Natural killer cell treated with Interleukin-12 subunit alpha and Interleukin-12 subunit beta and Interleukin-15 and Interleukin-18, amount 100 ng/mL, for 72 hours (primary cell): ENCODE results near the gene PIGP. TPM values are rescaled to one million over a fixed set of nuclear protein-coding genes. Genes with fewer than 3 reads are reported as not detected.
"Not testable (repeated sequence)": the region's sequence is repeated elsewhere in the genome, so short reads cannot be mapped to it uniquely, and the experiment has no call there.

ENCODE experiments used
- ATAC-seq, 2 donors: fragments of 150-1000 bp; cut with Tn5 transposase in 1 of 2; sonication (Bioruptor Pico), chemical (Tn5 transposase) in 1 of 2; 2 replicates each; pipeline ENCODE4 v1.10.0; 2021
- DNase-seq: peaks from one replicate; pipeline ENCODE4 v3.0.0; 2022; ENCODE audit warnings: low spot score
- H3K27ac Mint-ChIP-seq, 2 donors: 1 replicate in 1 of 2; 2 replicates in 1 of 2; pipeline ENCODE4 v1.8.0; 2022; ENCODE audit warnings: mixed read lengths in 2 of 2, mild to moderate bottlenecking in 1 of 2, moderate library complexity in 1 of 2
- H3K27me3 Mint-ChIP-seq, 2 donors: 1 replicate in 1 of 2; 2 replicates in 1 of 2; pipeline ENCODE4 v1.8.0; 2022; ENCODE audit warnings: mixed read lengths in 2 of 2
- H3K36me3 Mint-ChIP-seq: one replicate; pipeline ENCODE4 v1.8.0; 2022; ENCODE audit warnings: mixed read lengths
- H3K4me1 Mint-ChIP-seq, 2 donors: 1 replicate in 1 of 2; 2 replicates in 1 of 2; pipeline ENCODE4 v1.8.0; 2022; ENCODE audit warnings: low read depth in 2 of 2, mixed read lengths in 2 of 2, mild to moderate bottlenecking in 1 of 2
- H3K4me3 Mint-ChIP-seq: one replicate; pipeline ENCODE4 v1.8.0; 2022; ENCODE audit warnings: mixed read lengths
- H3K9me3 Mint-ChIP-seq: 2 replicates; pipeline ENCODE4 v1.8.0; 2022; ENCODE audit warnings: mixed read lengths
- total RNA-seq, 2 donors: library from RNA; stranded (reverse); gene quantifications; one replicate each; pipeline ENCODE4 v1.2.3, GENCODE V29; 2022

PIGP gene
- 10 to 100 TPM; 11.2 to 15.9 TPM for total RNA-seq

GRCh38 chr21:37072988-37073416 is at the start of gene PIGP, which contains the start of gene TTC3:
PIGP (minus strand) TSS chr21:37073071; CDS start chr21:37072515, 556 bp downstream.
TTC3 (plus strand) TSS chr21:37073254; CDS start chr21:37087258, 14,004 bp downstream.
- peak; percentile 98 for DNase-seq
- H3K9me3 Mint-ChIP-seq: no peaks in the 10 kb centered on the region
- H3K36me3 Mint-ChIP-seq: peaks cover 11% of the 10 kb centered on the region
- peaks cover 32 to 42% of the 10 kb centered on the region in 2 donors for H3K4me1 Mint-ChIP-seq
- peak; percentile 85 to 90 for ATAC-seq
- peak within 1 kb of the TSS; percentile 99 for H3K4me3 Mint-ChIP-seq
- H3K27me3 Mint-ChIP-seq: no peaks in the 10 kb centered on the region
- peak within 1 kb of the TSS; percentile 78 to 85 for H3K27ac Mint-ChIP-seq

GRCh38 chr21:37119421-37120218 is 46.7 kb upstream of the PIGP start:
- H3K4me3 Mint-ChIP-seq: peak overlapping the region; percentile 23
- DNase-seq: no peak
- H3K27me3 Mint-ChIP-seq: no peaks in the 10 kb centered on the region
- H3K36me3 Mint-ChIP-seq: peaks cover 7% of the 10 kb centered on the region
- no peaks in the 10 kb centered on the region for H3K9me3 Mint-ChIP-seq
- no peak for ATAC-seq
- H3K27ac Mint-ChIP-seq: peak overlapping the region; percentile 30 to 67
- H3K4me1 Mint-ChIP-seq: peaks cover 9 to 21% of the 10 kb centered on the region in 2 donors

GRCh38 chr21:37118187-37118826 is 45.4 kb upstream of the PIGP start:
- H3K27me3 Mint-ChIP-seq: no peaks in the 10 kb centered on the region
- H3K36me3 Mint-ChIP-seq: peaks cover 7% of the 10 kb centered on the region
- H3K27ac Mint-ChIP-seq: no peak overlapping the region
- no peaks in the 10 kb centered on the region for H3K9me3 Mint-ChIP-seq
- peaks cover 9 to 21% of the 10 kb centered on the region in 2 donors for H3K4me1 Mint-ChIP-seq
- no peak for DNase-seq
- ATAC-seq: no peak
- no peak overlapping the region for H3K4me3 Mint-ChIP-seq

- Mint-ChIP-seq H3K4me1 (peaks cover 9 to 21% of the 10 kb centered on the region in 2 donors), H3K27ac (no peak overlapping the region), H3K27me3 (no peaks in the 10 kb centered on the region), H3K36me3 (peaks cover 7% of the 10 kb centered on the region), H3K4me3 (no peak overlapping the region), H3K9me3 (peaks cover under 1% of the 10 kb centered on the region)
- ATAC-seq (no peak), DNase-seq (no peak)
Observed at GRCh38 chr21:37117204-37117603, 44.3 kb upstream of the PIGP start.

GRCh38 chr21:37116459-37116858 is 43.6 kb upstream of the PIGP start:
- H3K9me3 Mint-ChIP-seq: not testable (repeated sequence)

GRCh38 chr21:37114301-37114700 is 41.4 kb upstream of the PIGP start:
- not testable (repeated sequence) for ATAC-seq, H3K27ac Mint-ChIP-seq
- peaks cover under 1 to 13% of the 10 kb centered on the region in 2 donors for H3K4me1 Mint-ChIP-seq

More at GRCh38 chr21:37116459-37116858, 43.6 kb upstream of the PIGP start:
- peaks cover 9 to 21% of the 10 kb centered on the region in 2 donors for H3K4me1 Mint-ChIP-seq
- ATAC-seq, H3K27ac Mint-ChIP-seq, H3K27me3 Mint-ChIP-seq, DNase-seq, H3K36me3 Mint-ChIP-seq, H3K4me3 Mint-ChIP-seq: not testable (repeated sequence)

GRCh38 chr21:37111029-37111428 is 38.2 kb upstream of the PIGP start:
- H3K4me3 Mint-ChIP-seq, H3K27ac Mint-ChIP-seq, H3K4me1 Mint-ChIP-seq, ATAC-seq, H3K27me3 Mint-ChIP-seq, H3K9me3 Mint-ChIP-seq, DNase-seq: not testable (repeated sequence)
- peaks cover 26% of the 10 kb centered on the region for H3K36me3 Mint-ChIP-seq

More at GRCh38 chr21:37114301-37114700, 41.4 kb upstream of the PIGP start:
- H3K4me3 Mint-ChIP-seq, DNase-seq, H3K27me3 Mint-ChIP-seq, H3K9me3 Mint-ChIP-seq: not testable (repeated sequence)
- peaks cover 14% of the 10 kb centered on the region for H3K36me3 Mint-ChIP-seq

- H3K27ac Mint-ChIP-seq: no peak overlapping the region
- peaks cover 0 to 3% of the 10 kb centered on the region in 2 donors for H3K4me1 Mint-ChIP-seq
- ATAC-seq: no peak
- H3K27me3 Mint-ChIP-seq: no peaks in the 10 kb centered on the region
- peaks cover 21% of the 10 kb centered on the region for H3K36me3 Mint-ChIP-seq
- peaks cover 6% of the 10 kb centered on the region for H3K9me3 Mint-ChIP-seq
- no peak overlapping the region for H3K4me3 Mint-ChIP-seq
- no peak for DNase-seq
Observed at GRCh38 chr21:37106998-37107397, 34.1 kb upstream of the PIGP start.

GRCh38 chr21:37102746-37103145 is 29.9 kb upstream of the PIGP start:
- ATAC-seq, H3K4me1 Mint-ChIP-seq, DNase-seq, H3K4me3 Mint-ChIP-seq, H3K9me3 Mint-ChIP-seq, H3K27ac Mint-ChIP-seq, H3K36me3 Mint-ChIP-seq, H3K27me3 Mint-ChIP-seq: not testable (repeated sequence)

GRCh38 chr21:37101384-37101783 is 28.5 kb upstream of the PIGP start:
- H3K4me3 Mint-ChIP-seq: no peak overlapping the region
- H3K36me3 Mint-ChIP-seq: peaks cover 8% of the 10 kb centered on the region
- no peaks in the 10 kb centered on the region for H3K27me3 Mint-ChIP-seq
- no peaks in the 10 kb centered on the region for H3K4me1 Mint-ChIP-seq
- DNase-seq (no peak), ATAC-seq (no peak)
- H3K27ac Mint-ChIP-seq: no peak overlapping the region
- no peaks in the 10 kb centered on the region for H3K9me3 Mint-ChIP-seq

- ATAC-seq (no peak), DNase-seq (no peak)
- Mint-ChIP-seq H3K9me3 (no peaks in the 10 kb centered on the region), H3K27me3 (no peaks in the 10 kb centered on the region), H3K4me1 (no peaks in the 10 kb centered on the region), H3K27ac (no peak overlapping the region), H3K36me3 (peaks cover 8% of the 10 kb centered on the region), H3K4me3 (no peak overlapping the region)
Observed at GRCh38 chr21:37100316-37100715, 27.4 kb upstream of the PIGP start.

GRCh38 chr21:37098751-37099150 is 25.9 kb upstream of the PIGP start:
- Mint-ChIP-seq H3K4me1 (no peaks in the 10 kb centered on the region), H3K27ac (no peak overlapping the region), H3K27me3 (no peaks in the 10 kb centered on the region), H3K9me3 (no peaks in the 10 kb centered on the region), H3K36me3 (peaks cover 8% of the 10 kb centered on the region), H3K4me3 (no peak overlapping the region)
- ATAC-seq: no peak
- no peak for DNase-seq

GRCh38 chr21:37095821-37096220 is 22.9 kb upstream of the PIGP start:
- Mint-ChIP-seq H3K4me3 (no peak overlapping the region), H3K9me3 (no peaks in the 10 kb centered on the region), H3K36me3 (peaks cover 8% of the 10 kb centered on the region), H3K27me3 (no peaks in the 10 kb centered on the region), H3K4me1 (no peaks in the 10 kb centered on the region), H3K27ac (no peak overlapping the region)
- ATAC-seq (no peak), DNase-seq (no peak)

- ATAC-seq: no peak
- no peak for DNase-seq
- no peaks in the 10 kb centered on the region for H3K27me3 Mint-ChIP-seq
- H3K36me3 Mint-ChIP-seq: peaks cover 8% of the 10 kb centered on the region
- no peak overlapping the region for H3K4me3 Mint-ChIP-seq
- no peaks in the 10 kb centered on the region for H3K4me1 Mint-ChIP-seq
- no peaks in the 10 kb centered on the region for H3K9me3 Mint-ChIP-seq
- H3K27ac Mint-ChIP-seq: no peak overlapping the region
Observed at GRCh38 chr21:37093977-37094376, 21.1 kb upstream of the PIGP start.
